ENCODE data around the gene ANTXR2. TPM values are rescaled to one million over a fixed set of nuclear protein-coding genes. Genes with fewer than 3 reads are reported as not detected.
"Not testable (repeated sequence)": the region's sequence is repeated elsewhere in the genome, so short reads cannot be mapped to it uniquely, and the experiment has no call there.

ANTXR2 gene
- total RNA-seq, 1 donor = 45.8 TPM

GRCh38 chr4:79998201-79998600, 74.8 kb downstream of the ANTXR2 start:
- no peak for DNase-seq (ENCODE audit: low read depth in 2 of 3, low spot score in 2 of 3)

GRCh38 chr4:79996851-79997250, 76.2 kb downstream of the ANTXR2 start:
- DNase-seq (ENCODE audit: low read depth in 2 of 3, low spot score in 2 of 3) = no peak

GRCh38 chr4:79993476-79993875, 79.6 kb downstream of the ANTXR2 start:
- no peak for DNase-seq (ENCODE audit: low read depth in 2 of 3, low spot score in 2 of 3)

GRCh38 chr4:79991601-79992000, 81.4 kb downstream of the ANTXR2 start:
- no peak for DNase-seq (ENCODE audit: low read depth in 2 of 3, low spot score in 2 of 3)

- DNase-seq (ENCODE audit: low read depth in 2 of 3, low spot score in 2 of 3) = not testable (repeated sequence)
These were observed 81.9 kb downstream of the ANTXR2 start for GRCh38 chr4:79991100-79991499.

- no peak for DNase-seq (ENCODE audit: low read depth in 2 of 3, low spot score in 2 of 3)
These were observed 85.6 kb downstream of the ANTXR2 start for GRCh38 chr4:79987401-79987800.

- DNase-seq (ENCODE audit: low read depth in 2 of 3, low spot score in 2 of 3) = no peak
These were observed 89.6 kb downstream of the ANTXR2 start for GRCh38 chr4:79983431-79983830.

GRCh38 chr4:79982601-79983322, 90.3 kb downstream of the ANTXR2 start:
- no peak for DNase-seq (ENCODE audit: low read depth in 2 of 3, low spot score in 2 of 3)

GRCh38 chr4:79980448-79980847, 92.6 kb downstream of the ANTXR2 start:
- DNase-seq (ENCODE audit: low read depth in 2 of 3, low spot score in 2 of 3) = no peak

GRCh38 chr4:79979785-79980437, 93.1 kb downstream of the ANTXR2 start:
- DNase-seq (ENCODE audit: low read depth in 2 of 3, low spot score in 2 of 3) = no peak

- no peak for DNase-seq (ENCODE audit: low read depth in 2 of 3, low spot score in 2 of 3)
These were observed 95.7 kb downstream of the ANTXR2 start for GRCh38 chr4:79977131-79977840.

- no peak for DNase-seq (ENCODE audit: low read depth in 2 of 3, low spot score in 2 of 3)
These were observed 108.4 kb downstream of the ANTXR2 start for GRCh38 chr4:79964400-79965211.

- DNase-seq (ENCODE audit: low read depth in 2 of 3, low spot score in 2 of 3) = no peak
These were observed 109.0 kb downstream of the ANTXR2 start for GRCh38 chr4:79964020-79964399.

GRCh38 chr4:79959652-79960051, 113.4 kb downstream of the ANTXR2 start:
- no peak for DNase-seq (ENCODE audit: low read depth in 2 of 3, low spot score in 2 of 3)

- no peak for DNase-seq (ENCODE audit: low read depth in 2 of 3, low spot score in 2 of 3)
These were observed 114.4 kb downstream of the ANTXR2 start for GRCh38 chr4:79958466-79959264.

GRCh38 chr4:79949178-79949577, 123.9 kb downstream of the ANTXR2 start:
- no peak for DNase-seq (ENCODE audit: low read depth in 2 of 3, low spot score in 2 of 3)

GRCh38 chr4:79948739-79949138, 124.3 kb downstream of the ANTXR2 start:
- no peak for DNase-seq (ENCODE audit: low read depth in 2 of 3, low spot score in 2 of 3)

- DNase-seq (ENCODE audit: low read depth in 2 of 3, low spot score in 2 of 3) = no peak
These were observed 124.8 kb downstream of the ANTXR2 start for GRCh38 chr4:79948261-79948660.

GRCh38 chr4:79947386-79947785, 125.6 kb downstream of the ANTXR2 start:
- no peak for DNase-seq (ENCODE audit: low read depth in 2 of 3, low spot score in 2 of 3)

- no peak for DNase-seq (ENCODE audit: low read depth in 2 of 3, low spot score in 2 of 3)
These were observed 137.8 kb downstream of the ANTXR2 start for GRCh38 chr4:79935274-79935673.
